ENCODE results near the gene DCC.

DCC gene

GRCh38 chr18:52367953-52368742 is 28.2 kb downstream of the DCC start:
- TF ChIP-seq CTCF (conservative IDR thresholded peaks at IDR 0.05; ENCODE audit: low read depth, low read length): no peak
- no peak overlapping the region for H3K4me3 ChIP-seq (ENCODE audit: low read depth, low read length)
- no peak for DNase-seq (ENCODE audit: low read depth)

- no peak for DNase-seq (ENCODE audit: low read depth)
- H3K4me3 ChIP-seq (ENCODE audit: low read depth, low read length): no peak overlapping the region
- no peak for TF ChIP-seq CTCF (conservative IDR thresholded peaks at IDR 0.05; ENCODE audit: low read depth, low read length)
Measured at GRCh38 chr18:52370841-52371240, 30.8 kb downstream of the DCC start.

DNA sequence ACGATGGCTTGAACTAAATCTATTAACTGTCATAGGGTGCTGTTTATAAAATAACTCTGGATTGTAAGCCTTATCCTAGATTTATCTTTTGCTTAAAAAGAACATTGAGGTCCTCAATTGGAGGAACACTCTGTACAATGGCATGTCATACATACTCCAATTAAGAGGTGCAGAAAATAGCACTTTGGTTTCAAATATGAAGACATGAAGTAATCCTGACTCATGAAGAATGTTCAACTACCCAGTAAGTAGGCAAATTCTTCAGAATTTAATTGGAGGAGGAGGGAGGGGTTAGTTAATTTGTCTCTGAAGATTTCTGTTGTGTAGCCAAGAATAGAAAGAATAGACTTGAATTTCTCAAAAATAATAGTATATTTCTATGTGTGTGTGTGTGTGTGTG is 36.1 kb downstream of the DCC start:
- DNase-seq (ENCODE audit: low read depth): no peak
- H3K4me3 ChIP-seq (ENCODE audit: low read depth, low read length): no peak overlapping the region
- no peak for TF ChIP-seq CTCF (conservative IDR thresholded peaks at IDR 0.05; ENCODE audit: low read depth, low read length)

GRCh38 chr18:52377094-52377493 is 37.1 kb downstream of the DCC start:
- no peak for TF ChIP-seq CTCF (conservative IDR thresholded peaks at IDR 0.05; ENCODE audit: low read depth, low read length)

DNA sequence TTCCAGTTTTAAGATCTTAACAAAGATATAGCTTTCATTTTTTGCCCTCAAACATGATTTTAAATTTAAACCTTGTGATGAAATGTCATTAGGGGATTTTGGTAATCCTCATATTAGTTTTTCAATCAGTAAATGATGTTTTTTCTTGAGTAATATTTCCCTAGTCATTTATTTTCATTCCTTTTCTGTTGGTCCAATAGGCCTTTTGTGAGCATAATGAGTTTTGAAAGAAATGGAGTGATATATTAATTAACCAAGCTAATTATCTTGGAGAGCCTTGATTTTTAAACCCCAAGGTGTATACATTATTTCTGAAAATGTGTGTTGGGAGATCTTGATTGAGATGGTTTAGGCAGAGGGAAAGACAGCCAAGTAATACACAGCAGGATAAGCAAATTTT is 46.3 kb downstream of the DCC start:
- no peak overlapping the region for H3K4me3 ChIP-seq (ENCODE audit: low read depth, low read length)
- TF ChIP-seq CTCF (conservative IDR thresholded peaks at IDR 0.05; ENCODE audit: low read depth, low read length): no peak
- DNase-seq (ENCODE audit: low read depth): no peak

More at GRCh38 chr18:52377094-52377493, 37.1 kb downstream of the DCC start:
- no peak overlapping the region for H3K4me3 ChIP-seq (ENCODE audit: low read depth, low read length)
- DNase-seq (ENCODE audit: low read depth): no peak

- H3K4me3 ChIP-seq (ENCODE audit: low read depth, low read length): no peak overlapping the region
- TF ChIP-seq CTCF (conservative IDR thresholded peaks at IDR 0.05; ENCODE audit: low read depth, low read length): no peak
- no peak for DNase-seq (ENCODE audit: low read depth)
Measured at GRCh38 chr18:52387175-52387574, 47.2 kb downstream of the DCC start.

Data from choroid plexus epithelial cell (primary cell).